Stimulated activated CD8-positive, alpha-beta memory T cell treated with anti-CD3 and anti-CD28 coated beads, Interleukin-2, amount 100 ng/mL, for 1 hour (primary cell): ENCODE data around the gene PLCH2.

ENCODE experiments used
- DNase-seq, 2 donors: peaks; one replicate each; pipeline ENCODE4 v3.0.0-alpha.2; 2020; ENCODE audit warnings: low read depth in 2 of 2

Gene PLCH2

DNA sequence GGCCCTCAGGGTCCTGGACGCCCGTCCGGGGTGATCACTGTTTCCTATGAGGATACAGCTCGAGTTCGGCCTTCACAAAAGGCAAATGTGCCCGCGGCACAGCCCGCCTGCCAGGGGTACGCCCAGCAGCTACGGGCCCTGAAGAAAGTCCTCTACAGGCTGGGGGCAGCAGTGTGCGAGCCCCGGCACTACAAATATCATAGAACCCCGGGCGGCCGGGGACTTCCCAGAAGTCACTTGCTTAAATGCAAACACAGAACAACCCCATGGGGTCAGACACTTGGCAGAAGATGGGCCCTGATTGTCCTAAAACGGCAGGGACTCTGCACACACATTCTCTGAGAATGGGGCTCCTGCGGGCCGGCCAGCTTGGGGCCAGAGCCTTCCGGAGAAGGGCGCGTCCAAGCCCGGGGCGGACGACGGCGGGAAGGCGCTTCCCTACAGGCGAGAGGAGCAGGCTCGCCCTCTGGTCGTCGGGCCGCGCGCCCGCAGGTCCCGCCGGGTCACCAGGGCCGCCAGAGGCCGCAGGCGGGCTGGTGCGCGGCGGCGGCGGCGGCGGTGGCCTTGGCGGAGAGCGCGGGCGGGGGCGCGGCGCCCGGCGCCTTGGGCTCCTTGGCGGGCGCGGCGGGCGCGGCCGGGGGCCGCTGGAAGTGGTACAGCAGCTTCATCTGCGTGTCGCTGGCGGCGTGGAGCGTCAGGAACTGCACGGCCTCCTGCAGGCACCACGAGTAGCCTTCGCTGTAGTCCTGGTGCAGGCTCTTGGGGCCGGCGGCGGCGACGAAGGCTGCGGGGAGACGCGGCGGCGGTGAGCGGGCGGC, 53.1 kb downstream of the PLCH2 start:
- DNase-seq: peak in 1 of 2 donors; percentile 22

DNA sequence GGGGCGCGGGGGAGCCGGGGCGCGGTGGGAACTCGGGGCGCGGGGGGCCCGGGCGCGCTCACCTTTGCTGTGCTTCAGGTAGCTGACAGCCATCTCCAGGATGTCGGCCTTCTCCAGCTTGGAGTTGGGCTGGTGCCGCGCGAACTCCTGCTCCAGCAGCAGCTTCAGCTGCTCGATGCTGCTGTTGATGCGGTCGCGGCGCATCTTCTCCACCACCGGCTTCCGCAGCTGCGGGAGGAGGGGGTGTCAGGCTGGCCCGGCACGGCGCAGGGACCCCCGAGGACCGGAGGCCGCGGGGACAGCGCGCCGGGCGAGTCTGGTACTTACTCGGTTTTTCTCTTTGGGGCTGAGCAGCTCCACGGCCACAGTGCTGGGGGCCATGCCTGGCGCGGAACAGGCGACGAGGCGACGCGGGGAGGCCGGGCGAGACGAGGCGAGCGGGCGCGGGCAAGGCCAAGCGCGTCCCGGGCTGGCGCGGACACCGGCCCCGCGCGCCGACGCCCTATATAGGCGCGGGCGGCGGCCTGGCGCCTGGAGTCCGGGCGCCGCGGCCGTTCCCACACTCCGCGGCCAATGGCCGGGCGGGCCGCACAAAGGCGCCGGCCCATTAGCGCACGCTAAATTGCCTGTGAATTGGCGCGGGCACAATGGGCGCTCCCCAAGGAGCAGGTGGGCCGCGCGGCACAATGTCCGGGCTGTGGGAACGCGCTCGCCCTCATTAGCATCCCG, 53.9 kb downstream of the PLCH2 start, which contains the start of gene HES5:
TSS of gene HES5 (minus strand) at position 480 of the 729 bp plus-strand sequence. CDS start at position 381, 99 bp downstream.
- DNase-seq: no peak

DNA sequence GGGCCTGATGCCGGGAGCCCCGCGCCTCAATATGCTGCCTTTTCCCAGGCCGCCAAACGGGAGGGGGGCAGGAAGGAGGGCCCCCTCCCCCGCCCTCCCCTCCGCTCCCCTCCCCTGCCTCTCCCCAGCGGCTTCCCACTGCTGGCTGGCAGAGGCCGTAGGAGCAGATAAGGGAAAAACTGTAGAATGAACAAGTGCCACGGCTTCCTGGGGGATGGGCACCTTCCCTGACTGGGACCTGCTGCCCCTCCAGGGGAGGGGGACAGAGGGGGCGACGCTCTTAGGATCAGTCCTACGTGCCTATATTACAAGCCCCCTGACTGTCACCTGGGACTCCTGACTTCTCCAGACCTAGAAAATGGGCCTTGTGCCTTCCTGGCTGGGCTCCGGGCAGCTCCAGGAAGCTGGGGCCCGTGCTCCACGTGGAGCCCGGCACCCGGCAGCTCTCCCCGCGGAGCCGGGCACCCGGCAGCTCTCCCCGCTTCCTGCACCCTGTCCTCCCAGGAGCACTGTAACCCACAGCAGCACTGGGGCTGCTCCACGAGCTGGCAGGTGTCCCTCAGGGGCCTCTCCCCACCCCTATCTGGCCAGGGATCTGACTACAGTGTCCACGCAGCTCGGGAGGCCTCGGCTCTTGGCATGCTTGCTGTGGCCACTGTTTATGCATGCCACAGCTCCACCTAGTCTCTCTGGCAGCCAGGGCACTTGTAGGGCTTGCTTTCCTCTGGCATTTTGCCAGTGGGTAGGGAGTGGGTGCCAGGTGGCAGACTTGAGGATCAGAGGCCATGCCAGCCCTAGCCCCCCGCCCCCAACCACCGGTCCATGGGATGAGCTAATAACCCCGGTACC, 54.6 kb downstream of the PLCH2 start:
- DNase-seq: no peak

DNA sequence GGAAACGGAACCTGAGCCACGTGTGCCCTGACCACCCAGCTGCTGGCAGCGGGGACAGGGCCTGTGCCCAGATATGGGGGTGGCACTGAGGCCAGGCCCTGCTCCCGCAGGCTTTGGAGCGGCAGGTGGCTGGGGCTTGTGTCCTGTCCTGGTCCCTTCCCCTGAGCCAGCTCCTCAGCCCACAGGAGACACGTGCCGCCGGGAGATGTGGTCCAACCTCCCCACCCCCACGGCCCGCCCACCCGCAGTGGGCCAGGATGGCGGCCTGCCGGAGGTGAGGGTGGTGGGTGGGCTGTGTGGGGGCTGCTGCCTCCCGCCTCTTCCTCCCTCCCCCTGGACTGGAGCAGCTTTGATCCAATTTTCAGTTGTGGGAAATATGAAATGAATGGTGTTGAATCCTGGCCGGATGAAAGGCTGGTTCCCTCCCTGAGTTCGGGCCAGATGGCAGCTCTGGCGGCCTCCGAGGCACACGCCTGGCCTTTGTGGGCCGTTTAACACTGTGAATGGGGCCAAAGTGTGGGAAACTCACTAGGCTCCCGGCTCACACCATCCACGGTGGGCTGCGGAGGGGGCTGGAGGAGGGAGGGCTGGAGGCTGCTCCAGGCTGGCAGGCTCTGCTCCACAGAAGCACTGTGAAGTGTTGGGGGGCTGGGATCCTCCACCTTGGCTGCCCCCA, 56.5 kb downstream of the PLCH2 start:
- DNase-seq: no peak

DNA sequence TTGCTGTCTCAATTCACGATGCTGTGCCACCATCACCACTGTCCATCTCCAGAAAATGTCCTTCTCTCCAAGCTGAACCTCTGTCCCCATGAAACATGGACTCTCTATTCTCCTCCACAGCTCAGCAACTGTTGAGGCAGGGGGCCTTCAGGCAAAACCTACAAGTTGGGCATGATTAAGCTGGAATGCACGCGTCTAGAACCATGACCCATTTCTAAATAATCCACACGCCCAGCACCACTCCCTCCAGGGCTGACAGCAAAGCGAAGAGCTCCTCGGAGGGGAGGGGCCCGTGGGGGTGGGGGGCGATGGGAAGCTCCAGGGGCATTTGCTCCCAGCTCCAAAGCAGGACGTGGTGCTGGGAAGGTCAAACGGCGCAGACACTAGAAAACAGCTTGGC, 57.3 kb downstream of the PLCH2 start:
- no peak for DNase-seq

DNA sequence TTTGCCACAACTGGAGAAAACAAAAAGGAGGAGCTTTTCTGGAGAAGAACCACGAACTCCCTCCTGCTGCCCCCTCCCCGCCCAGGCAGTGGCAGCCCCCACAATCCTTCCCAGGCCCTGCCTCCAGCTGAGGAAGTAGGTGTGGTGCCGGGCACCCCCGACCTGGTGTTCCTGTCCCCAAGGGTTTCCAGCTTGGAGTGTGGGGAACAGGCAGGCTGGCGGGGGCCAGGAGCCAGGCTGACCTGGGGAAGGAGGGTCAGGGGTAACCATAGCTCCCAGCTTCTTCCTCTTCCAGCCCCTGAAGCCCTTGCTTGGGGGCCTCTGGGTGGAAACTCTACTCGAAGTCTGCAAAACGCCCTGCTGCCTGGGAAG, 58.2 kb downstream of the PLCH2 start:
- no peak for DNase-seq

DNA sequence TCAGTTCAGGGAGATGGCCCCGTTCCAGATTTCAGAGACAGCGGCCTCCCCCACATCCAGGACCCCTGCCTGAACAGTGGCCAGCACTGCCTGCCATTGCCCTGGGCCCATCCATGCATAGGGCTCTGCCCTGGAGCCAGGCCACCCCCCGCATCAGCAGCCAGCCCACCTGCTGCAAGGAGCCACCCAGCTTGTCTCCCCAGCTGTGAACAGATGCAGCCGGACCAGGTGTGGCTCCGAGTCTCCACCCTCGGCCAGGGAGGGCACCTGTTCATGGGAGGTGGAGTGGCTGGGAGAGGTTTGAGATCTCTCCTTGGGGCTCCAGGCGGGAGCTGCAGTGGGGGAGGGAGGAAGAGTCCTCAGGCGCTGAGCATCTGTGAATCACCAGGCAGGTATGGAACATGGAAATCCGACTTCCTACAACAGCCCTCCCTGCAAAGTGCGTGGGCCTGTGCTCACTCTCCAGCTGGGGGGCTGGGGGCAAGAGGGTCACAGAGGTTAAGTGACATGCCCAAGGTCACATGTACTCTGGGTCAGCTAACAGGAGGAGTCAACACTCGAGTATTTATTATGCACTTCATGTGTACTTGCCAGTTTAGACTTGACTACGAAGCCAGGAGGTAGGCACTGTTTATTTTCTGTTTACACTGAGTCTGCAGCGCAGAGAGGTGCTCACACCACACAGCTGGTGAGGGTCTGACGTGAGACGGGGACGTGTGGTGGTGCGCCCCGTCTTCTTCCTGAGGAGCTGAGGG, 58.8 kb downstream of the PLCH2 start:
- DNase-seq: no peak

DNA sequence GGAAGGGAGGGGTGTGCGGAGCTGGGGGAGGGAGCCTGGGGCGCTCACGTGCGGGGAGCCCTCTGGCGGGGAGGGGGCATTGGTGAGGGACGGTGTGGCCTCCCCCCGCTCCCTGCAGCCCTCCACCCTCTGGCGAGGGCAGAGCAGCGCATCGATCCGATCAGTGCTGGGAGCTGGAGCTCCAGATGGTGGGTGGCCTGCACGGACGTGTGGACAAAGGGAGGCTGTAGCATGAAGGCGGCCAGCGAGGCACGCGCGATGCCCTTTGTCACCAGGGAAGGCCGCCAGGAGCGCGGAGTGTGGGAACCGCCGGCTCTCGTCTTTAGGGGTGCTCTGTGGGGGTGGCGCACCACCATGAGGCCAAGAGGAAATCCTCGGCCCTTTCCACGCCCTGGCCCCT, 59.4 kb downstream of the PLCH2 start:
- DNase-seq: no peak

DNA sequence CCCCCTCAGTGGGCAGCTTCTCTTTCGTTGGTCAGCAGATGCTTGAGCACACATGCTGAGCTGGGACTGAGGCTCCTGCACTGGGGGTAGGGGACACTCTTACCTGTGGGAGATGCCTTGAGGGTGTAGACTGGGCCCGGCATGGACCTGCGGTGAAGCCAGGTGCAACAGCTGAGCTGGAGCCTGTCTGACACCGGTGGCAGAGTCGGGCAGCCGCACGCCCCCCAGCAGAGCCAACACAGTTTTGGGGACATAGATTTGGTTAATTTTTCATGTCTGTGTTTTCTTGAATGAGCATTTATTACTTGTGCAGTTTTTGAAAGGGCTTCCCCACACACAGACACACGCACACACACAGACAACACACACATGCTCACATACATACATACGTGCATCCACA, 59.9 kb downstream of the PLCH2 start:
- no peak for DNase-seq

DNA sequence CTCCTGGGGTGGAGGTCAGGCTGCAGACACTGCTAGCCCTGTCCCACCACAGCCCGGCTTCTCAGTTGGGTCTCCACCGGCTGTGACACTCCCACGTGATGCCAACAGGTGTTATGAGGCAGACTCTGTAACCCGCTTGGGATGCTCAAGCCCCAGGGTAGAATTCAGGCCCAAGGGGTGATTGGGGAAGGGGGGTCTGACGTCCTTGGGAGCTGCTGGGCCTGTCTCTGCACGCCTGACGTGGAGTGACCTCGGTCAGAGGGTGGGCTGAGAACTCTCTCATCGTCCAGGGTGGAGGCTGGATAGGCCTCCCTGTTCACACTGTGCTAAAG, 61.7 kb downstream of the PLCH2 start:
- DNase-seq: no peak

DNA sequence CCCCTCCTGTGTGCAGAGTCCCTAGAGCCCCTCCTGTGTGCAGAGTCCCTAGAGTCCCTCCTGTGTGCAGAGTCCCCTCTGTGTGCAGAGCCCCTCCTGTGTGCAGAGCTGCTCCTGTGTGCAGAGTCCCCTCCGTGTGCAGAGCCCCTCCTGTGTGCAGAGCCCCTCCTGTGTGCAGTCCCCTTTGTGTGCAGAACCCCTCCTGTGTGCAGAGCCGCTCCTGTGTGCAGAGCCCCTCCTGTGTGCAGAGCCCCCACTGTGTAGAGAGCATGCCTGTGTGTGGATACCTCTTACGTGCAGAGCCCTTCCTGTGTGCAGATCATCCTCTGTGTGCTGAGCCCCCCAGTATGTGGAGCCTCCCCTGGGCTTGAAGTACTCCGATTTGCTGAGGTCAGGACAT, 62.3 kb downstream of the PLCH2 start:
- DNase-seq: no peak

DNA sequence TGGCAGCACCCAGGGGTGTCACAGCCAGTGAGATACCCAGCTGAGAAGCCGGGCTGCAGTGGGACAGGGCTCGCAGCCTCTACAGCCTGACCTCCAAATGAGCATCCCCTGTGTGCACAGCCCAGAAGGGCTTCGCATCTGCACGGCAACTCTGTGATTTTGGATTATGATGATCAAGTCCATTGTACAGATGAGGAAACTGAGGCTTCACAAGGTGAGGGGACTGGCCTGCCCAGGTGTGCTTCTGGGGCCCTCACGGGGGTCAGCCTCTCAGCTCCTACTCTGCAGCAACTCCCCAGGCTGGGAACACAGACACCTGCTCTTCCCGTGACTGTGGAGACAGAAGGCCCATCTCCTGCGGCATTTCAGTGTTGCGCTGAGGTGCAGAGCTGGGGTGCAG, 62.8 kb downstream of the PLCH2 start:
- no peak for DNase-seq

DNA sequence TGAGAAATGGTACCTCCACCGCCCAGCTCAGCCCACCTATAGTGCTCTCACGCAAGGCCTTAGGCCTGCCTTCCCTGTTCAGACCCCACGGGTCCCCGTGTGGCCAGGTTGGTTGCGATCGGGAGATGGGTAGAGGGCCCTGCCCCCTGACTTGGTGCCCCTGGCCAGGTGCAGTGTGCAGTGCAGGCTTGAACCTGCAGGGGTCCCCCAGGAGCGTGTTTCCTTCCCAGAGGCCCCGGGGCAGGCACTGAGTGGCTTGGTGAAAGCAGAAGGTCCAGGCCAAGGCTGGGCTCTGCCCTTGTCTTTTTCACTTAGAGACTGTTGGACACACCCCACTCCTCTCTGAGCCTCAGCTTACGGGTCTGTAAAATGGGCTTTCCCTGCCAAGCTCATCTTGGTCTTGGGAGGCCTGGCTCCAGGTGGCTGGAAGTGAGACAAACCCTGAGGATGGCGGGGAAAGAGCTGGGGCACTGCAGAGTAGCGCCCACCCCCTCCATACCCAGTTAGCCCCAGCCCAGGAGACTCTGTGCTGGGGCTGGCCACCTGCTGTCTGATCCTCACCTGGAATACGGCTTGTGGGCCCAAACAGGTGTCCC, 63.3 kb downstream of the PLCH2 start:
- no peak for DNase-seq

DNA sequence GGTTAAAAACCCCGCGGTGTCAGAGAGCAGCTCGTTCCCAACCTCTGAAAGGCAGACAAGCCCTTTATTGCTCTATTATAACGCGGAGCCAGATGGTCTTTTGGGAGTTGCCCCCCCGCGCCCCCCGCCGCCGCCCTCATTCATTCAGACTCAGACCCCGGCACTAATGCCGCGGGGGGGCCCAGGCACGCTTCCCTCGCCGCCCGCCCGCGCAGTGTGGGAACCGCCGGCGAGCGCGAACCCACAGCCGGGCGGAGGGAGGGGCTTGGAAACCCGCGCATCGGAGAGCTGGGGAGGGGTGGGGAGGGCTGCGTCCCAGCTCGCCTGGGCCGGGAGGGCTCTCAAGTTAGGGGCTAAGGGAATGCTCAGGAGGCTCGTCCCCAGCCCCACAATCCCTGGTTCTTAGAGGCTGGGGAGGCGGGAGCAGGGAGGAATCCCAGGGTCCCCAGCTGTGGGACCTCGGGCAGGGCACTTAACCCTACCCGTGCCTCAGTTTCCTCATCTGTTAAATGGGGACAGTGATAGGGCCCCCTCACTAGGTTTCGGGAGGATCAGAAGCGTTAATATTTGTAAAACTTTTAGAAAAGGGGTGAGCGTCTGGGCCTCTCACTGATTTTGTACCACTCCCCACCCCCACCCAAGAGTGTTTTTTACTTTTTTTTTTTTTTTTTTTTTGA, 64.9 kb downstream of the PLCH2 start:
- no peak for DNase-seq

DNA sequence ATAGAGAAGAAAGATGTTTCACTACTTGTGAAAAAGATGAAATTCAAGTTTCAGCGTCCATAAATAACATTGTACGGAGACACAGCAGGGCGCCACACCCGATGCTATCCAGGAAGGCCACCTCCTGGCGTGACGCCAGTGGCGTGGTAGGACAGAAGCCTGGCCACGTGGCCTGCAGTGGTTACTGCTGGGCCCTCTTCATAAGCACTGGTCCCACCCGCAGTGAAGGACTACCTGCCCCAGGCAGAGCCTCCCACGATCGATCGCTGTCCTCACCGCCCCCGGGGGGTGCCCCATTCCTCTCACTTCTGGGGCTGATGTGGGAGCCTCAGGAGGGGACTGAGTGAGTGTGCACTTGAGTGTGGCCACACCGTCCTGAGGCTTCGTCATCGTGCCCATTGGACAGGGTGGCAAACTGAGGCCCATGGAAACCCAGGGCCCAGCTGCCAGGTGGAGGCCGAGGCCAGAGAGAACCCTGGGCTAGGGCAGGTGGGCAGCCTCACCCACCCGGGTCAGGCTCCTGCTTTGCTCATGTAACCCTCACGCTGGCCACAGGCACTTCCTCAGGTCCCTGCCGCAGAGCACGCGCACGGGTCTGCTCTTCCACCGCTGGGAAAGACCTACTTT, 65.6 kb downstream of the PLCH2 start:
- DNase-seq: no peak

DNA sequence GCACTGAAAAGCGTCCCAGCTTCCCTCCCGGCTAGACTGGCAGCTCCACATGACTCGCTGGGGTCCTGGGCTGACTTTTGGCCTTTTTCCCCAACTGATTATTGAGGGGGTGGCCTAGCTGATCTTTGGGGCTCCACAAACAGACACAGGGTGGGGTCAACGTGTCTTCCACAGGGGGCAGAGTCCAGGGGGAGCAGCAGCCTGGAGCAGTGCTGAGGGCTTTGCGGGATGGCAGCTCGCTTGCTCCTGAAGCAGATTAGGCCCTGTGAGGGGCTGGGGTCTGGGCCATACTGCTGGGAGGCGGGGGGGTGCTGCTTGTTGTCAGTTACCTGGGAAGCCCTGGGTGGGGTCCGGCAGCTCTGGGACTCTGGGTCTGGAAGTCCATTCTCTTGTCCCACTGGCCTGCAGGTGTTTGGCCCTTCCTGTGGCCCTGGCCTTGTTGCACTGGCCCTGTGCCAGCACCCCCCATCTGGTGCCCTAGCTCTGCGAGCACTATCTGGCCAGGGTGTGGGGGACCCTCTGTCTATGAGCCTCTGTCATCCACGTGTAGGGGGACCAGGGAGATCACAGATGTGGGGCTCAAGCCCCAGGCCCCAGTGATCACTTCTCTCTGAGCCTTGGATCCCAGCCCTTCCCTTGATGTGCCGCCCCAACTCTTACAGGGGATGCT, 66.3 kb downstream of the PLCH2 start:
- no peak for DNase-seq

DNA sequence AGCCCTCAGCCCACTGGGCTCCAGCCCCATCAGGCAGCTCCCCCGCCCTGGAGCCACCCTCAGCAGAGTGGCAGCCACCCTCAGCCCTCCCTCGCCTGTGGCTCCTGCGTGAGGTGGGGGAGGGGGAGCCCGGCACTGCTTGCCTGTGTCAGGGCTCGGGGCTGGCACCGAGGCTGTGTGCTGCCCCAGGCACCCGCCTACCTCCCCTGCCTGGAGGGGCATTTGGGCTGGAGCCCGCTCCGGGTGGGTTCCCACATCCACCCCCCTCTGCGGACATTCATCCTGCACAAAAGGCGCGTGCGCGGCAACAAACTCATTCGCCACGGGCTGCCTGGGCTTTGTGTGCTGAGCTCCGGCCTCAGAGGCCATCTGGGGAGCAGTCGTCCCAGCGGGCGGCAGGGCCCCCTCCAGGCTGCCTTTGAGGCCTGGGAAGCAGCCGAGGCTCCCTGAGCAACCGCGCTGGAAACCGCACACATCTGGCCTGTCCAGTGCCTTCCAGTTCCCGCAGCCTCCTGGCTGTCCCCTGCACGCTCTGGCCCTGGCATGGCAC, 67.5 kb downstream of the PLCH2 start:
- no peak for DNase-seq

DNA sequence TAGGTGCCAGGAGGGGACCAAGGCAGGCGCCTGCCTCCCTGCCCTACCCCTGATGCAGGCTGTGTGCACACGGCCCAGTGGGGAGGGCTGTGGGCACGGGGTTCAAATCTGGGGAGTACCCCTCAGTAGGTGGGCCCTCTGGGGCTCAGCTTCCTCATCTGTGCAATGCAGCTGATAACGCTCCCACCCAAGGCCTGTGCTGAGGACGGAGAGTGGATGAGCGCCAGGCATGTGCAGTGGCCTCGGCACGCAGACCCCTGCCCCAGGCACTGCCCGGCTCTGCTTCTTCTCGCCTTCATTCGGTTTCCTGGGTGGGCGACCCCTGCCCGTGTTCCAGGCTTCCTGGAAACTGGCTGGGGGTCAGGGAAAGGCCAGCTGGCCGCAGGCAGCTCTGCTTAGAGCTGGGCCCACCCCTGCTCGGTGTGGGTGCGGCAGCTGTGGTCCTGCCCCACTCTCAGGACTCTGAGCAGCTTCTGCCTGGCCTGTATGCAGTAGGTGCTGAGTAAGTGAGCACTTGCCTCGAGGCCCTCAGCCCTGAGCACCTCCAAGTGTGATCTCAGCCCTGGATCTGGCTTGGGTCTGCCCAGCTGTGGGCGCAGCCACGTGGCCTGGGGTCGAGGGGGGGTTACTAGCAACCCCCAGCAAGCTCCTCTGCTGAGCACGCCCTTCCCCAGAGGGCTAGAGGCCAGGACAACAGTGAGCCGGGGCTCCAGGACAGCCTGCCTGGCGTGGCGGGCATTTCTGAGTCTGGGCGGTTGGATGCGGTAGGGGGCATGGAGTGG, 68.2 kb downstream of the PLCH2 start:
- no peak for DNase-seq
